HG02763 (cell line): ENCODE data around the gene PTPRM.

Experiments
- ATAC-seq: cut with Tn5 transposase; IDR thresholded peaks from one replicate; pipeline ENCODE4 v1.9.1; 2021; ENCODE audit warnings: mild to moderate bottlenecking, moderate library complexity; ENCODE audit not compliant: unreplicated experiment

PTPRM gene

GRCh38 chr18:8252371-8252770, 685.3 kb downstream of the PTPRM start:
- ATAC-seq = no peak

DNA sequence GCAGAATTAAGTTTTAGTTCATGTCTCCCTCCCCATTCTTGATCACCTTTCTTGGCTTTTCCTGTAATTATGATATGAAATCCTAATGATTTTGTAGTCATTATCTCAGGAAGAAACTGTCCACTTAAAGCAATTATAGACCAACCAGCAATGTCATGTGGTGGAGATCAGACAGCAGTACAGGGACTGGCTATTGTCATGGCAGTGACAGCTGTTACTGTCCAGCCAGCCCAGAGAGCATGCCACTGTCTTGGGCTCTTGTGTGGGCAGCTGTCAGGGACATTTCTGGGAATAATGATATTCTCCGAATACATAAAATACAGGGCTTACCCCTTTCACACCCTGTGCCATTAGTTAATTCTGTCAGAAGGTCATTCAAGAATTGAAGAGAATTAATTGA, 686.8 kb downstream of the PTPRM start:
- ATAC-seq = no peak

GRCh38 chr18:8254654-8255053, 687.5 kb downstream of the PTPRM start:
- no peak for ATAC-seq

GRCh38 chr18:8257851-8258434, 690.8 kb downstream of the PTPRM start:
- no peak for ATAC-seq

DNA sequence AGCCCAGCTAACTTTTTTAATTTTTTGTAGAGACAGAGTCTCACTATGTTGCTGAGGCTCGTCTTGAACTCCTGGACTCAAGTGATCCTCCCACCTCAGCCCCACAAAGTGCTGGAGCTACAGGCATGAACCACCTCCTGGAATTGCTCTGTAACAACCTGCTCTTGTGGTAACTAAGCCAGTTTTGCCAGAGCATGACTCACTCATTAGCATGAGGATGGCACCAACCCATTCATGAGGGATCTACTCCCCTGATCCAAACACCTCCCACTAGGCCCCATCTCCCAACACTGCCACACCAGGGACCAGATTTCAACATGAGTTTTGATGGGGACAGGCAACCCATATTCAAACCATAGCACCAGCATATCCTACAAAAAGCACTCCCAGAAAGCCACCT, 693.2 kb downstream of the PTPRM start:
- no peak for ATAC-seq

- ATAC-seq = peak; percentile 56
These were observed 693.7 kb downstream of the PTPRM start for GRCh38 chr18:8260827-8261226.

DNA sequence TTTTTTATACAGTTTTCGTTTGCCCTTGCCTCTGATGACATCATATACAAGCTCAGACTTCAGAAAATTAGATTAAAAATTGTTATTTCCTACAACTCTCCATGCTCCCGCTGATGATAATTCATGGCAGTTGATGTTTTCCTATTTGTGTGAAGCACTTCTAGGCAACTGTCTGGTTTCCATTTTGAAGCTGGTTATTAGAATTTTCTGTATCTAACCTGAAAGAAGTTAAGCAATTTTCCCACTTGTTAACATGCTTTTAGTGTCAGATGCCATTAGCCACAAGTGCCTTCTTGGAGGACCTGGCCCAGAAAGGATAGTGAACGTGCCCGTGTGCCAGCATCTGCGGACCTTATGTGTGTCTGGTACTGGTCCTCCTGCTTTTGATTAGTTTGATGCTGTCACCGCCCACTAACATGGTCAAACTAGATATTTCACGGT, 694.6 kb downstream of the PTPRM start:
- ATAC-seq = no peak

- ATAC-seq = no peak
These were observed 695.1 kb downstream of the PTPRM start for GRCh38 chr18:8262221-8262620.

- no peak for ATAC-seq
These were observed 697.0 kb downstream of the PTPRM start for GRCh38 chr18:8264116-8264515.

- no peak for ATAC-seq
These were observed 697.8 kb downstream of the PTPRM start for GRCh38 chr18:8264861-8265411.

DNA sequence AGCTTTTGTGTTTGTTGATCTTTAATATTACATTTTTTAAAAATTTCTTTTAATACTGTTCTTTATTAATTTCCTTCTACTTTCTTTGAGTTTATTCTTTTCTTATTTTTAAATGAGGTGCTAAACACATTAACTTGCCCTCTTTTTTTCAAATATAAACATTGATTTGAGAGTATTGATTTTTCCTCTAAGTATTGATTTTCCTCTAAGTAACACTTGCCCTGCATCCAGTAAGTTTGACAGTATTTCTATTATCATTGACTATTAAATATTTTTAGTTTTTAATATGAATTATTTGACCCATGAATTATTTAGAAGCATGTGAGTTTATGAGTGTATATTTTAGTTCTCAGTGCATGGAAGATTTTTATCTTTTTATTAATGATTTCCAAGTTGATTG, 705.1 kb downstream of the PTPRM start:
- ATAC-seq = no peak

DNA sequence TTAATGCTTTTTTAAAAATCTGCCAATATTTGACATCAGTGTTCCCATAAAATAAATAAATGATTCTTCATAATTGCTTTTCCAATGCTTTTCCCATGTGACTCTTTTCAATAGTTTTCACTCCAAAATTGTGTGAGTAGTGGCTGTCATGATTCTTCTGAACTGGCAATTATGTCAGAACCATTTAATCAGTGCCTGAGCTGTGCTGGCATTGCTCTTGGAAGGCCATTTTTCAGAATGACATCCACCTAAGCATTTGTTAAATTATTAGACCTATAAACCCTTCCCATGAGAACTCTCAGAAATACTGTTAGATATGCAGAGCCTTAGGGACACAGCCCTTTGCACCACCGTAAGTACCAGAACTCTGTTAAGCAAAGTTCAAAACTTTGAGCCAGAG, 707.3 kb downstream of the PTPRM start:
- no peak for ATAC-seq

DNA sequence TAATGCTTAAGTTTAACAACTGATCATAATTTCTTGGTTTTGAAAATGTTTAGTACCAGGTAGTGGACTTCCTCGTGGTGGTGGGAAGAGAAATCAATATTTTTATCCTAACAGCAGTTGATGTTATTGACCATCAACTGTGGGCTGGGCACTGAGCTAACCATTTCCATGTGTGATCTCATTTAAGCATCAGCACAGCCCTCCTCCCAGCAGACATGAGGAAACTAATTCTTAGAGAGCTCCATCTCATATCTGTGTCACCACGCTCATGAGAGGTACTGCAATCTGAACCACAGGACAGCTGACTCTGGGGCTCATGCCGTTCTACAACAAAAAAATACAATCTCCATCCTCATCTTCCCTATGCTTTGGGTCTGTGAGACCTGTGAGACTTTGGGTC, 709.3 kb downstream of the PTPRM start:
- no peak for ATAC-seq

- no peak for ATAC-seq
These were observed 710.2 kb downstream of the PTPRM start for GRCh38 chr18:8277270-8277669.

- no peak for ATAC-seq
These were observed 712.2 kb downstream of the PTPRM start for GRCh38 chr18:8279346-8279745.

DNA sequence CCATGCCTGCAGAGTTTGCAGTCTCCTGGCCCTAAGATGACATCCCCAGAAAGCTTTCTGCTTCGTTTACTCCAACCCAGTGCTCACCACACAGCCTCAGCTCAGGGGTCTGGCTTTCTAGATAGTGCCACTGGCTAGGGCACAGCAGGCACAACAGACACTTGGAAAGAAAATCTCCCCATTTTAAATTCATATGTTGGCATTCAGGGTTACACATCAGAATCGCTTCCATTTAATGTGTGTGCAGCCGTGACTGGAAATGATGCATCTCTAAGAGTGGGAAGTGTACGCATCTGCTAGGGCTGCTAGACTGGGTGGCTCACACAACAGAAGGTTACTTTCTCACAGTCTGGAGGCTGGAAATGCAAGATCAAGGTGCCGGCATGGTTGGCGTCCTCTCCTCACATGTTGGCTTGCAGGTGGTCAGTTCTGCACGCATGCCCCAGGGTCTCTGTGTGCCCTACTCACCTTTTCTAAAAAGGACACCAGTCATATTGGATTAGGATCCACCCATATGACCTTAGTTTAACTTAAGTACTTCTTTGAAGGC, 712.7 kb downstream of the PTPRM start:
- ATAC-seq = no peak

- no peak for ATAC-seq
These were observed 716.9 kb downstream of the PTPRM start for GRCh38 chr18:8283891-8284585.

DNA sequence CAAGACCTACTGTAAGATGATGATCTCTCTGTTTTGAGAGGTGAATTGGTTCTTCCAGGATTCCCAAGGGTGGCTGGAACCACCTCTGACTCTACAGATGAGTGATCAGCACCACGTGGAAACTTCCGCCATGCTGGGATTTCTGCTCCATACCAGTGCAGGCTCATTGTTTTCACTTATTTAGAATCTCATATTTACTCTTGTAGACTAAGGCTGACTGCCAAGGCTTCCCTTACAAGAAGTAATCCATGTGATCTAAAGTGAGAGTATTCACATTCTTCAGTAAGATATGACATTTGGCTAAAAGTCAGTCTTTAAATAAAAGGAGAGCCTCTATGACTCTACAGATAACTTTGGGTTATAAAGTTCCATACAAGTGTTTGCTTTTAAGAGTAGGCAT, 719.2 kb downstream of the PTPRM start:
- ATAC-seq = no peak

GRCh38 chr18:8287196-8287885, 720.2 kb downstream of the PTPRM start:
- no peak for ATAC-seq

DNA sequence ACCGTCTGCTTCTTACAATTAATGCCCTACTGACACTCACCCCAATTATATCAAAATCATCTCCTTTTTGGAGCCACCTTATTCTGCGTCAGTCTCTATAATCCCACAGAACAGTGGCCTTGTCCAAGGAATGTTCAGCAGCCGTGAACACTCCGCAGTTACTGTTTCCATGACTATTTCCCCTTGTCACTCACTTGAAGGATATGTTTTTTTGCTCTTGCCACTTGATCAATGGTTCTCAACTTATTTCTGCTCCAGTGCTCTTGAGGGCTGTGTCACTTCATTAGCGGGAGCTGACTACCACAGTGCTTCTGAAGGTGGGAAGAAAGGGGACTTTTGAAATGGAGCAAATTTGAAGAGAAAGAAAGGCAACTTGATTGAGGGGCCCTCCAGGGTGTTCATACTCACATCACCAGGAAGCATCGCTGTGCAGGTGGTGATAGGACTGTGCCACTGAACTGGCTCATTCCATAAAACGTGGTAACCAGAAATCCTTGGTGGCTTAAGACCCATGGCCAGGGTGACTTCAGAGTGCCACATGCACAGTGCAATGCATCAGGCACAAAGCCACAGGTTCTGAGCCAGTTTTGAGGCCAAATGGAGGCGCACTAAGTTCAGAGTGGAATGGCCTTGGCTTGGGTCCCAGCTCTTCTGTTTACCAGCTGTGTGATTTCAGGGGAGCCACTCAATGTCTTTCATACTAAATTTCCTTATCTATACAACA, 721.5 kb downstream of the PTPRM start:
- no peak for ATAC-seq

DNA sequence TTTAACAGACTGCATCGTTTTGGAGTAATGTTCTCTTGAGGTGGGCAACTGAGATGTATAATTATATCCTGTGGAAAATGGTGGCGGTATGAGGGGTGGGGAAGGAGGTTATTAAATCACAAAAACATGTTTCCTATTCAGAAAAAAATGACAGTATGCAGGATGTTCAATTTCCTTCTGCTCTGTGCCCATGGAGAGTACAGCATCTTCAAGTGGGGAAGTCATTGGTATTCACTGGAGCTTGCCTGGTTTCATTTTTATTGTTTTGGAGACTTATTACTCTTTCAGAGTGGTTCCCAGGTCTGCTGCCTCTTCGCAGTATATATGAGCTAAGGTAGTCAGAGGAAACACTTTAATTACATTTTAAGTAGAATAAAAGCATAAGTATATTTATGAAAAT, 723.3 kb downstream of the PTPRM start:
- no peak for ATAC-seq
